HG02973 (cell line): ENCODE data around the gene HS3ST6.
"Not testable (repeated sequence)": the region's sequence is repeated elsewhere in the genome, so short reads cannot be mapped to it uniquely, and the experiment has no call there.

Experiments used
- ATAC-seq: cut with Tn5 transposase; IDR thresholded peaks from one replicate; pipeline ENCODE4 v1.9.1; 2021; ENCODE audit warnings: moderate library complexity; ENCODE audit not compliant: unreplicated experiment

HS3ST6 gene

DNA sequence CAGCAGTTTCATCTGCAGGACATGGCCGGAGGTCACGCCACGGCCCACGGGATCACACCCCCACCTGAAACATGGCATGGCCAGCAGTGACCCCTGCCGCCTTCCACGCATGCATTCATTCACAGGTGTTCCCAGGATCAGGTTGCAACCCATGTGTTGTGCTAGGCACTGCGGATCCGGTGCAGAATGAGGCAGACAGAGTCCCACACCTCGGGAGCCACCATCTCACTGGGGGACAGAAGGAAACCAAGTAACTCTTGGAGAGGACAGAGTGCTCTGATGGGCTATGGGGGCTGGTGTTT lies 29.1 kb upstream of the HS3ST6 start:
- ATAC-seq, result no peak

DNA sequence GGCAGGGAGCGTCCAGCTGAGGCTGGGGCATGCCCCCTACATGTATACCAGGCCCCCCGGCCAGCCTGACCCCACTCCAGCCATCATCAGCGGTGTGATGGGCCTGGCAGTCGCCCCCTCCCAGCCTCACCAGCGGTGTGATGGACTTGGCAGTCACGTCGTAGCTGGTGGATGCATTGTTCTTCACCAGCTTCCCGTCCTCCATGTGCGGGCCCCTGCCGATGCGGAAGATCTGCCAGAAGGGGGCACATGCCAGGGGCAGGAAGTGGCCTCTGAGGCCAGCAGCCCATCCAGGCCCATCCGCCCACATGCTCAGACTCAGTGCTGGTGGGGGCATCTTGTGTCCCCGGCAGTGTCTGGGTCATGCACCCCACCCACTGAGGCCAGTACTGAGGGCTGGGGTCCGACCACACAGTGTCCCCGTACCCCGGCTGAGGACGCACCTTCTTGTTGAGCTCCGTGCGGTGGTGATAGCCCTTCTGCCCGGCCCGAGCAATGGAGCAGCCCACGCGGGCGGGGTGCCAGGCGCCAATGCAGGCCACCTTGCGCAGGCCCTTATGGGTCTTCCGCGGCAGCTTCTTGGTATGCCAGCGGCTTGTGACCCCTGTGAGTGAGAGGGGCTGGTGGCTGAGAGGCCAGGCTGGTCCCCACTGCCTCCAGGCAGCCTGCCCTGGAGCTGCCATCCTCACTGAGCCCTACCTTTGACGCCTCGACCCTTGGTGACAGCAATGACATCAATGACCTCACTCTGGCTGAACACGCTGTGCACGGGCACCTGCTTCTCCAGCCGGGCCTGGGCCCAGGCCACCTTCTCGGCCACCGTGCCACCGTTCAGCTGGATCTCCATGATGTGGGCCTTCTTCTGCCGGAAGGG lies 28.5 kb upstream of the HS3ST6 start:
- no peak for ATAC-seq

DNA sequence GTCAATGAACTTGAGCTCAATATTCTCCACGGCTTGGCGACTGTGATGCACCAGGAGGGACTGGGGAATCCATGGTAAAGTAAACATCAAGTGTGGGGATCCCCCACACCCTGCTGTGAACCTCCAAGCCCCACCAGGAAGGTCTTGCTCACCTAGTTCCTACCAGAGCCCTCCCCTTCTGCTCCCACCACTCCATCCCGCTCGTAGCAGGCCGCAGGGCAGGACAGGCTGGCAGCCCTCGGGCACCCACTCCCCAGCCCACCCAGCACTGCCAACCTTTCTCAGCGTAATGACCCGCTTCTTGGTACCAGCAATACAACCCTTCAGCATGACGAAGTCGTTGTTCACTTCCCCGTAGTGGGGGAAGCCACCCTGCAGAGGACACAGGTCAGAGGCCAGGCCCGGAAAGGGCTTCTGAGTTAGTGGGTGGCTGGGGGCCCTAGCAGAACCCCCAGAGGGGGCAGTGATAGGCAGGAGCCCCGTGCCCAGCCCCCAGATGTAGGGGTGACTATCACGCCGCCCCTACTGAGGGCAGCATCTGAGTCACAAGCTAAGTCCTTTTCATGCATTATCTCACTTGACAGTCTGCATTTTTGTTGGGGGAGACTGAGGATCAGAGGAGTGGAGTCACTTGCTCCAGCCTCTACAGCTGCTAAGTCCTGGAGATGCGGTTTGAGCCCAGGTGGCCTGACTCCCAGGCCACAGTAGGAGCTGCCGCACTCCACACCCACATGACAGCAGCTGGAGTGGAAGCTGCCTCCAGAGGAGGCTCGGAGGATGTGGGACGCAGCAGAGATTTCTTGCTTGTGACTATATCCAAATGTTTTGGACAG lies 27.6 kb upstream of the HS3ST6 start:
- ATAC-seq, result no peak

DNA sequence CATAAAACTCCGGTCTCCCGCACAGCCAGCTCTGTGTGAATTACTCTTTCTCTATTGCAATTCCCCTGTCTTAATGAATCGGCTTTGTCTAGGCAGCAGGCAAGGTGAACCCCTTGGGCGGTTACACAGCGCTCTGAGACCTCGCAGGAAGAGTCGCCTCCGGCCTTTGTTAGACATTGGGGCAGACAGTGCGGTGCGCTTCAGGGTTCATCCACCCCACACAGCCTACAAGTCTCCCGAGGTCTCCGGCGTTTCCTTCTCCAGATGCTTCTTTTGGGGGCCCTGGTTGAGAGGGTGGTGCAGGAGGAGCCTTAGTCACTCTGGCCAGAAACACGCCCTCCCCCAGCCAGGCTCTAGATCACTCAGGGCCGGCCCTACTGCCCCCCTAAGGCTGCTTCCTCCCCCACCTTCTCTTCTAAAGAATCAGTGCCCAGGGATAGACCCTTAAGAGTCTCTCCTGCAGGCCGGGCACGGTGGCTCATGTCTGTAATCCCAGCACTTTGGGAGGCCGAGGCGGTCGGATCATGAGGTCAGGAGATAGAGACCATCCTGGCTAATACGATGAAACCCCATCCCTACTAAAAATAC lies 26.5 kb upstream of the HS3ST6 start:
- ATAC-seq, result no peak

DNA sequence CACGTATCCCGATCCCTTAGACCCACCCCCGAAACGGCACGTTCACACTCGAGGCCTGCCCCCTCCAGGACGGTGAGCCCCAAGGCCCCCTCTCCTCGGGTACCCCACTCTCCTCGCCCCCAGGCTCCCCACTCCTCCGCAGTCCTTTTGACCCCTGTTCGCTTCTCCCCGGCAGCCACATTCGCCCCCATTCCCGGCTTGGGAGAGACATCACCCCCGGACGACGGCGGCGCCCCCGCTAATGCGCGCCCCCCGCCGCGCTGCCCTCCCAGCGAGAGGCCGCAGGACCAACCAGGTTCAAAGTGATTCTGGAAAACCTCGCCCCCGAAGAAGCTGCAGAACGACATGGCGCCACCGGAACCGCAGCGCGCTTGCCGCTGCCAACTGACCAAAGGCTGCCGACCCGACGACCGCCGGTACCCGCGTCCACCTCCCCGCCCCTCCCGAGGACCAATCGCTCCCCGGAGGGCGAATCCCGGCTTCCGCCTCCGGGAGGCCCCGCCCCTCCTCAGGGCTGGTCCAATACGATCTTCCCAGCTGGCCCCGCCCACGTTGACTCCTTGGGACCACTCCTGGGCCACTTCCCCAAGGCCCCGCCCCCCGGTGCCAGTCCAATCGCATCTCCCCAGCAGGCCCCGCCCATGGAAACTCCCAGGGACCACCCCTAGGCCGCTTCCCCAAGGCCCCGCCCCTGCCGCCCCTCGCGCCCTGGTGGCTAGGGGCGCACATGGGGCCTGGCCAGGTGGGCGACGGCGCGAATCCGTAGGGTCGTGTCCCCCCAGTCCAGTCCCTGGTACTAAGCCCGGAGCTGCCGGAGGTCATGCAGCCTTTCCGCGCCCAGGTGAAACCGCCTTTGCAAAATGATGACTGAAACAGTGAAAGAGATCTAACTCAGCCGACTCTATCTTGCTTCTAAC lies 24.9 kb upstream of the HS3ST6 start, which contains the start of gene MSRB1:
TSS of gene MSRB1 (minus strand) at position 390 of the 917 bp plus-strand sequence. CDS start at position 347, 43 bp downstream.
- ATAC-seq, result peak; percentile 83

DNA sequence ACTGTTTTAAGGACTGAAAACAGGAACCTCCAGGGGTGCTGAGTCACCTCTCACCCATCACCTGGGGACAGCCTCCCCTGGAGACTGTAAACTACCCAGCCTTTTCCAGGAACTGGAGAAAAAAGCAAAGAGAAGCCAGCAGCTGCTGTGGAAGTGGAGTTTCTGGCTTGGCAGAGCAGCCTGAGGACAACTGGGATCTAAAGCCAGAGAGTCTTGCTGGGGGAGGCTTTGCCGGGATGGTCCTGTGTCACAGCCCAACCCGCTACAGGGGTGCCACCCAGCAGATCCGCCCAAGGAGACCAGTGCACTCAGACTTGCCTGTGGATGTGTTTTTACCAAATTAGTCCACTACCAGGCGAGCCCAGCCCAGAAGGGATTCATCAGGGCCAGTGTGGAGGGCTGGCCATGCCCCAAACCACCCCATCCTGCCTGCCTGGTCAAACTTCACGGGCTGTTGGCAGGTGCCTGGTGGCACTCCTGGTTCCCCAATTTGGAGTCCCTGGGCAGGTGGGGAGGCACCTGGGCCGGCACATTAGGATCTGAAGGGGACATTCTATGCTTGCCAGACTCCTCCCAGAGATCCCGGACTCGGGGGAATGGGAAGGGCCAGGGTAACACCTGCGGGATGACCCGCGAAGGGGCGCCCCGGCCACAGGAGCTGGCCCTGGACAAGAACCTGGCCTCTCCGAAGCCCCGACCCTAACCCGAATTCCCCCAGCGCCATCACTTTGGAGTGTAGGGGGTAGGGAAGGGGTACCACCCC lies 24.0 kb upstream of the HS3ST6 start:
- no peak for ATAC-seq

DNA sequence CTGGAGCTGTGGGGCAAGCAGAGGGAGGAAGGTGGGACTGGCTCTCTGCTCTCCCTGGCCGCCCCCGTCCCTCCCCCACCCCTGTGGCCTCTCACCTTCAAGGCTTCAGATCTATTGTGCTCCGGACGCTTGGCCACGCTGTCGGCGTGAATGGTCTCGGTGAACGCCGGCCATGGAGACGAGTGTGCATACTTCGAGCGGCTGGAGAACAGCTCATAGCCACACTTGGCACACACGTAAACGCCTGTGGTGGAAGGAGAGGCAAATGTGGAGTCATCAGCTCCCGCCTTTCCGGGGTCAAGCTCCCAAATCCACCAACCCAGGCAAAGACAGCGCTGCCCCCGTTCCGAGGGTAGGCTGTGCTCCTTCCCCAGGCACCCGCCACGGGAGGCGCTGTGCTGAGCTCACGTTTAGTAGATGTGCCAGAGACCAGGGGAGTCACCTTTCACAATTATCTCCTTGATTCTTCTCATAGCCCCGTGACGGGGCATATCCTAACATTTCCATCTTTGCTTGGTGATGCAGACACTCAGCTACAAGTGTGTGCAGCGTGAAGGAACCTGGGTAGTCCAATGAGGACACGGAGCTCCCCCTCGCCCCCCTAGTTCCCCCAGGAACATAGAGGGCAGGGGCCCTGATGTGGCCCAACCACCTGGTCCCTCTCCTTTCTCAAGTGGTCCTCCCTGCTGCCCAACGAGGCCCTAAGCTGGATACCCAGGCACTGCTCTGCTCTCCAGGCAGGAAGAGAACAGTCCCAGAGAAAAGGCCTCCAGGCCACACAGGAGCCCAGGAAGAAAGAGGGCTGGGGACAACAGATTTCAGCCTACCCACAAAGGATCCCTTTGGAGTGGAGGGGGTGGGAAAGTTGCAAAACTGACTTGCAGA lies 23.2 kb upstream of the HS3ST6 start:
- no peak for ATAC-seq

DNA sequence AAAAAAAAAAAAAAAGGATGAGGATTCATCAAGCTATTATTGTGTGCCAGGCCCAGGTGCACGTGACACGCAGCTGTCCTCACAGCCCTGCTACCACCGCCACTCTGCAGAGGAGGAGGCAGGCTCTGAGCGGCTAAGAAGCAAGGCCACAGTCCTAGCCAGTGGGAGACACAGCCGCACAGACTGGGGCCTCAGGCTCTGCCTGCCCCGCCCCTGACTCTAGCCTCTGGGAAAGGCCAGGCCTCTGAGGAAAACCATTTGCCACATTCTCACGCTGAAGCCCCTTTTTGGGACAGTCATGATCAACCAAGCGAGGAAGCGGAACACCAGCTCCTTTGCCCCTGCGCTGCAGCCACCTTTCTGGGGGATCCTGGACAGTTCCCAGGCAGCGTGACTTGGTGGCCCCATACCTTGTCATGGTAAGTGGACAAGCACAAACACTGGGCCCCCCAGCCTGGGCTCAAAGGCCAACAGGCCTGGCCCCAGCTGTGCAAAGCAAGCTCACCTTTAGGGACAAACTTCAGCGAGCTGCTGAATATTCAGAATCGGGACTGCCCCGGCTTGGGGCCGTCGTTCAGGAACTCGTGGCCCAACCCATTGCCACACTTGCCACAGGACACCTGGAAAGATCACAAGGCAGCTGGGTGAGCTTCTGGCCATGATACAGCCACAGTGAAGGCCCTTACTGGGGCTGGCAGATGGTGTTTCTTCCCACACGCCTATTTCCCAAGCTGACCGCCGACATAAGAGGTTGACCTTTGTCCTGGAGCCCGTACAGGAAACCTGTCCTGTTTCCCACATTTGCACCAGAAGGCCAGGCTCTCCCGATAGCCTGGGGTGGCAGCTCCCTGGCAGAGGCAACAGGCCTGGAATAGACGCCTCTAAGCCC lies 22.3 kb upstream of the HS3ST6 start:
- ATAC-seq, result no peak

DNA sequence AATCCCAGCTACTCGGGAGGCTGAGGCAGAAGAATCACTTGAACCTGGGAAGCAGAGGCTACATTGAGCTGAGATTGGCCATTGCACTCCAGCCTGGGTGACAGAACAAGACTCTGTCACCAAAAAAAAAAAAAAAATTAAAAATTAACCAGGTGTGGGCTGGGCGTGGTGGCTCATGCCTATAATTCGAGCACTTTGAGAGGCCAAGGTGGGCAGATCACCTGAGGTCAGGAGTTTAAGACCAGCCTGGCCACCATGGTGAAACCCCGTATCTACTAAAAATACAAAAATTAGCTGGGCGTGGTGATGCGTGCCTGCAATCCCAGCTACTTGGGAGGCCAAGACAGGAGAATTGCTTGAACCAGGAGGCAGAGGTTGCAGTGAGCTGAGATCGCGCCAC lies 21.6 kb upstream of the HS3ST6 start:
- not testable (repeated sequence) for ATAC-seq

DNA sequence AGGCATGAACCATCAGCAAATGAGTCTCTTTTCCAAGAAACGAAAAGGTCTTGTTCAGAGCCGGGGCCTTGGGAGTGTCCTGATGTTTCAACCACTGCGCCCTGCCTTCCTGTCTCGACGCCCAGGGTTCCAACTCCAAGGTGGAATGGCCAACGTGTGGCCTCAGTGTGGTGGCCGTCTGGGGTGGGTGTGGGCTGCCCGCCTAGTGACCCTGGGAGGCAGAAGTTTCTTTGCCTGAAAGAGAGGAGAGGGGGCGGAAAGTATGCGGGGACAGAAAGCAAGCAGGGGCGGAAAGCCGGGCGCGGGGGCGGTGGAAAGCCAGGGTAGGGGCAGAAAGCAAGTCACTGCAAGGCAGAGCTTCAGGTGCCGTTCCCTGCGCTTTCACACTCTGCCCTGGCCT lies 20.7 kb upstream of the HS3ST6 start:
- no peak for ATAC-seq

DNA sequence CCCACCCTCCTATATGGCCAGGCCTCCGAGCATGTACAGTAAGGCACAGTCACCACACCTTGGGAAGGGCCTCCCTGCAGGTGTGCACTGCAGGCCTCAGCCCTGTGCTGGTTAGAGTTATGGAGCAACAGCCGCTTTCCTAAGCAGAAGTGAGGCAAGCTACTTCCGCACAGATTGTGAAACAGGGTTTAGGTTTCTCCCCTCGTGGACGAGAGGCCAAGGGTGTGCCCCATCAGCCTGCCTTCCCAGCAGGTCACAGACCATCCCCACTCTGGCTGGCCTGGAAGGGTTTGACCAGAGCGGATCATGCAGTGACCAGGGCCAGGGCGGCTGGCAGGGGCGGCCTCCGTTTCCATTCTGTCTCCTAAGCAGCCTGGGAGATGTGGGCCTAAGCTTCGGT lies 20.1 kb upstream of the HS3ST6 start:
- ATAC-seq, result no peak

DNA sequence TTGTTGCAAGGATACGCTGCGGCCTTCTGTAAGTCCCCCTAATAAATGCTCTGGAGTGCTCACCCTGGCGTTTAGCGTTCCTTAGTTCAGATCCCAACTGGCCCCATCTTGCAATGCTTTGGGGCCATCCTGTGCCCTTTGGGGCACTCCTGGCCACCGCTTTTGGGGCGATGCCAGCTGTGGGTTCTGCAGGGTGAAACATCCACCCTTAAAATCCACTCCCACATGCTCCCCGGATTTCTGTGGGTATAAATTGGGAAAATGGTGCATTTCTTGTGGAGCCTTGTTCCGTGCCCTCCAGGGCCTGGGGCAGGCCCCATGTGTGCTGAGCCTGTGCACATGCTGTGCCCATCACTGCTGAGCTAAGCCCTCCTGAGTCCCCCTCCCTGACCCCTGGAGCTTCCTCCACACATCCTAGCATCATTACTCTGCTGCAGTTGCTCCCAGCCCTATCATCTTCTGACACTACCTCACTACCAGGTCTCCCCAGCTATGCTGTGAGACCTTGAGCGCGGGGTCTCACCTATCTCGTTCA lies 18.8 kb upstream of the HS3ST6 start:
- no peak for ATAC-seq

DNA sequence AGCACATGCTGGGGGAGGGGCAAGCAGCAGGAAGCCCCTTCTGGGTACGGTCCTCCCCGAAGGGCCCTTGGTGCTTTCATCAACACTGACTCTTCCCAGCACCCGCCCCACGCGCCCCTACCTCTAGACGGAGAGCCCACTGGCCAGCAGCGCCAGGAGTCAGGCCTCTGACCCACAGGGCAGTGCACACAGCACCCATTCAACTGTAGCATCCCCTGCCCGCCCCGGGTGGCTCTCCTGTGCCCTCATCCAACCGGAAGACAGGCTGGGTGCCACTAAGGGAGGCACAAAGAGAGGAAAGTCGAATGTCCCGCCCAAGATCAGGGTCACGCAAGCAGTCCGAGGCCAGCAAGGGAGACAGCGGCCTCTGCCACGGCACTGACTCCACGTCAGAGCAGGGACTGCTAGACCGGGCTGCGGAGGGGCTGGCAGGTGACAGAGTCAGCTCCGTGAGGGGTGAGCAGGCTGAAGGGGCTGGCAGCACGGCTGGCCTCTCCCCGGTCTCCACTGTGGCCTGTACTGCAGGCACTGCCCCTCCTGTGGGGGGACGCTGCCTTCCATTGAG lies 15.0 kb upstream of the HS3ST6 start:
- ATAC-seq, result no peak

DNA sequence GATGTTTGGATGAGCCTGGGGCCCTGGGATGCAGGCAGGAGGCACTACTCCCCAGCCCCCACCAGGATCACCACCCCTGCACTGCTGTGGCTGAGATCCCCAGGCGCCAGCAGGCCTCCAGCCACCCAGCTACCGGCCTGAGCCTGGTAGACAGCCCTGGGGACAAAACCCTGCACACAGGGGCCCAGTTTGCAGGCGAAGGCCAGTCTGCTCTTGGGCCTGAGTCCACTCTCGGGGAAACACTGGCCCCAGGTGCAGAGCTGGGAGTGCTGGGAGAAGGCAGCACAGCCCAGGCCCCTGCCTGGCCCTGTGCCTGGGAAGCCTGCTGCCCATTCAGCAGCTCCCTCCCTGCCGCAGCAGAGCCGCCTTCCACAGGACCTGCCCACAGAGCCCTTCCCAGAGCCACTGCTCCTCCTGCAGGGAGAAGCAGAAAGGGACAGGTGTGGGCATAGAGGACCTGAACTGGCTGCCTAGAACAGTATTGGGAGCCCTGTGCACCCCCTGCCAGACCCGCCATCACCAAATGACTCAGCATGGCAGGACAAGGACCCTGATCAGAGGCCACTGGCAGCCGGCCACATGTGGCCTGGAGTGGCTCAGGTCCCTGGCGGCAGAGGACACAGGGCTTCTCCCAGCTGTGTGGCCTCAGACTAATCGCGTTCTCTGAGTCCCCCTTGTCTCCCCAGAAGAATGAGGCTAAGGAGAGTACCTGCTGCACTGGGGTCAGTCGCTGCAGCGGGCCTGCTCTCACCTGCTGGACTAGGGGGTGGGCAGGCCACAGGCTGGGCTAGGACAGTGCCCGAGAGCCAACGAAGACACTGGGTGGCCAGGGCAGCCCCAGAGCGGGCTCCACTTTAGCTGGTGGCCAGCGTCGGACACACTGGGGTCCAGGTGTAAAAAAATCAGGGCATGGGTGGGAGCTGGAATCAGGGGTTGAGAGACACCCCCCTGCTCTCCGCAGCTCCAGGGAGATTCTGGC lies 14.1 kb upstream of the HS3ST6 start:
- no peak for ATAC-seq

DNA sequence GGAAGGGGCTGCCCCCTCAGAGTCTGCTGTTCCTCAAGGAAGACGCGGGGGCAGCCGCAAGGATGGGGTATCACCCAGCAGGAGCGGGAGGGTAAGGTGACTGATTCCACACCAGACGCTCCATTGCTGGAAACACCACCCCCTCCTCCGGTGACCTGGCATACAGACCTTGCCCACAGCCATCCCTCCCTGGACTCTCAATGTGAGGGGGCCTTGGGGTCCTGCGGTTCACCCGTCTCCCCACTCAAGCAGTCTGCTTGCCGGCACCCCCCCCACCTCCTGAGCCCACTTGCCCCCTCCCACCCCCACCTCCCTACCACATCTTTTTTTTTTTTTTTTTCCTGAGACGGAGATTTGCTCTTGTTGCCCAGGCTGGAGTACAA lies 12.1 kb upstream of the HS3ST6 start:
- no peak for ATAC-seq

DNA sequence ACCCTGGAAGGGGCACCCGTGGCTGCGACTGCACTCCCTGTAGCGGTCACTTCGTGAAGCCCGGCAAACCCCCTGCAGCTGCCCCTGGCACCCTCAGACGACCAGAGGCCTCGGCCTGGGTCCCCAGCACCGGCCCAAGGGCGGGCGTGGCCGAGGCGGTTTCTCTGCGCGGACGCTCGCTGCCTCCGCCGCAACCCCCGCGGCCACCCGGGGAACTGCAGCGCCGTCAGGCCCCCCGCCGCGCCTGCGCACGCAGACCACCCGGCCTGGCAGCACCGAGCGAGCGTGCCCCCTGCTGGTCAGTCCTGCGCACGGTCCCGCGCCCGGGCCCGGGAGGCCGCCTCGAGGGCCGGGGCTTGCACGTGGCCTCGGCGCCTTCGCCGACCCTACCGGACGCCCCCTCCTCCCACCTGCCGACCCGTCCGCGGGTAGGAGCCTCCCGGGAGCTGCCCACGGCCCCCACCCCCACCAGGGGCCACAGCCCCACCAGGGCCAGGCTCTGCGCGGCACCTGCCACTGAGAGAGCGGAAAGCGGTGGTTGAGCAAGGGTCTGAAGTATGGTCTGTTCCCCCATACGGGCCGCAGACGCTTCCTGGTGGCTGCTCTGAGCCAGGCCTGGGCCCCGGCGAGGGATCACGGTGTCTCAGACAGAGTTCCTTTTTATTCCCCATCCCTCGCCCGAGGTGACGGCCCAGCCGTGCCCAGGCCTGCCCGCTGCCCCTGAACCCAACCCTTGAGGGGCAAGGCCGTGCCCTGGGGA lies 11.5 kb upstream of the HS3ST6 start:
- peak; percentile 78 for ATAC-seq
